Measurements from ENCODE around the gene GPRC6A.

Gene GPRC6A

GRCh38 chr6:116779573-116780164 lies 49.2 kb downstream of the GPRC6A start:
- ATAC-seq (ENCODE audit: insufficient read depth, low read depth) (peak; percentile 61), DNase-seq (no peak)
- no peak overlapping the region; the same call in 1 of the 2 replicates for H3K4me2 ChIP-seq (ENCODE audit: insufficient read depth, low read length)
- H3K27me3 ChIP-seq (ENCODE audit: insufficient read depth, low read length, poor library complexity) = no peaks in the 10 kb centered on the region
- H3K9me3 ChIP-seq (ENCODE audit: insufficient read depth, low read length, severe bottlenecking) = no peaks in the 10 kb centered on the region
- no peaks in the 10 kb centered on the region for H3K36me3 ChIP-seq (ENCODE audit: insufficient read depth, low read length)
- no peaks in the 10 kb centered on the region for H4K20me1 ChIP-seq (ENCODE audit: insufficient read depth, low read length)
- H3K4me3 ChIP-seq (ENCODE audit: low read depth in 1 of 2, low read length in 2 of 2) = no peak overlapping the region
- no peak for TF ChIP-seq EZH2 (IDR thresholded peaks at IDR 0.05; ENCODE audit: borderline replicate concordance, low read depth, low read length, severe bottlenecking)
- TF ChIP-seq, protein P1, sequence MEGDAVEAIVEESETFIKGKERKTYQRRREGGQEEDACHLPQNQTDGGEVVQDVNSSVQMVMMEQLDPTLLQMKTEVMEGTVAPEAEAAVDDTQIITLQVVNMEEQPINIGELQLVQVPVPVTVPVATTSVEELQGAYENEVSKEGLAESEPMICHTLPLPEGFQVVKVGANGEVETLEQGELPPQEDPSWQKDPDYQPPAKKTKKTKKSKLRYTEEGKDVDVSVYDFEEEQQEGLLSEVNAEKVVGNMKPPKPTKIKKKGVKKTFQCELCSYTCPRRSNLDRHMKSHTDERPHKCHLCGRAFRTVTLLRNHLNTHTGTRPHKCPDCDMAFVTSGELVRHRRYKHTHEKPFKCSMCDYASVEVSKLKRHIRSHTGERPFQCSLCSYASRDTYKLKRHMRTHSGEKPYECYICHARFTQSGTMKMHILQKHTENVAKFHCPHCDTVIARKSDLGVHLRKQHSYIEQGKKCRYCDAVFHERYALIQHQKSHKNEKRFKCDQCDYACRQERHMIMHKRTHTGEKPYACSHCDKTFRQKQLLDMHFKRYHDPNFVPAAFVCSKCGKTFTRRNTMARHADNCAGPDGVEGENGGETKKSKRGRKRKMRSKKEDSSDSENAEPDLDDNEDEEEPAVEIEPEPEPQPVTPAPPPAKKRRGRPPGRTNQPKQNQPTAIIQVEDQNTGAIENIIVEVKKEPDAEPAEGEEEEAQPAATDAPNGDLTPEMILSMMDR (IDR thresholded peaks at IDR 0.05; ENCODE audit: borderline replicate concordance, extremely low read depth, low read length, poor library complexity, severe bottlenecking) = peak; percentile 64
- no peak overlapping the region for H2AFZ ChIP-seq (ENCODE audit: low read depth, low read length)
- no peaks in the 10 kb centered on the region for H3K79me2 ChIP-seq (ENCODE audit: insufficient read depth, low read length)
- H3K9ac ChIP-seq (ENCODE audit: low read depth, low read length) = no peak overlapping the region
- H3K27ac ChIP-seq (ENCODE audit: low read length) = no peak overlapping the region
- H3K4me1 ChIP-seq (ENCODE audit: insufficient read depth, low read length) = no peaks in the 10 kb centered on the region

GRCh38 chr6:116773886-116774285 lies 55.0 kb downstream of the GPRC6A start:
- H2AFZ ChIP-seq (ENCODE audit: low read depth, low read length) = no peak overlapping the region
- H3K9me3 ChIP-seq (ENCODE audit: insufficient read depth, low read length, severe bottlenecking) = no peaks in the 10 kb centered on the region
- H3K9ac ChIP-seq (ENCODE audit: low read depth, low read length) = no peak overlapping the region
- TF ChIP-seq, protein P1 (IDR thresholded peaks at IDR 0.05; ENCODE audit: borderline replicate concordance, extremely low read depth, low read length, poor library complexity, severe bottlenecking) = no peak
- TF ChIP-seq EZH2 (IDR thresholded peaks at IDR 0.05; ENCODE audit: borderline replicate concordance, low read depth, low read length, severe bottlenecking) = no peak
- H3K79me2 ChIP-seq (ENCODE audit: insufficient read depth, low read length) = no peaks in the 10 kb centered on the region
- no peaks in the 10 kb centered on the region for H3K4me1 ChIP-seq (ENCODE audit: insufficient read depth, low read length)
- no peaks in the 10 kb centered on the region for H4K20me1 ChIP-seq (ENCODE audit: insufficient read depth, low read length)
- DNase-seq = no peak
- H3K4me2 ChIP-seq (ENCODE audit: insufficient read depth, low read length) = no peak overlapping the region
- H3K4me3 ChIP-seq (ENCODE audit: low read depth in 1 of 2, low read length in 2 of 2) = no peak overlapping the region
- H3K27me3 ChIP-seq (ENCODE audit: insufficient read depth, low read length, poor library complexity) = peaks cover 6% of the 10 kb centered on the region
- H3K27ac ChIP-seq (ENCODE audit: low read length) = no peak overlapping the region
- ATAC-seq (ENCODE audit: insufficient read depth, low read depth) = no peak
- no peaks in the 10 kb centered on the region for H3K36me3 ChIP-seq (ENCODE audit: insufficient read depth, low read length)

- DNase-seq (no peak), ATAC-seq (ENCODE audit: insufficient read depth, low read depth) (no peak)
- Histone ChIP-seq H3K4me3 (ENCODE audit: low read depth in 1 of 2, low read length in 2 of 2) (no peak overlapping the region), H3K79me2 (ENCODE audit: insufficient read depth, low read length) (no peaks in the 10 kb centered on the region), H3K9ac (ENCODE audit: low read depth, low read length) (no peak overlapping the region), H3K27ac (ENCODE audit: low read length) (no peak overlapping the region), H3K27me3 (ENCODE audit: insufficient read depth, low read length, poor library complexity) (peaks cover 6% of the 10 kb centered on the region), H4K20me1 (ENCODE audit: insufficient read depth, low read length) (no peaks in the 10 kb centered on the region), H3K4me2 (ENCODE audit: insufficient read depth, low read length) (no peak overlapping the region), H3K9me3 (ENCODE audit: insufficient read depth, low read length, severe bottlenecking) (no peaks in the 10 kb centered on the region), H3K36me3 (ENCODE audit: insufficient read depth, low read length) (no peaks in the 10 kb centered on the region), H3K4me1 (ENCODE audit: insufficient read depth, low read length) (no peaks in the 10 kb centered on the region), H2AFZ (ENCODE audit: low read depth, low read length) (no peak overlapping the region)
- TF ChIP-seq, protein P1 (IDR thresholded peaks at IDR 0.05; ENCODE audit: borderline replicate concordance, extremely low read depth, low read length, poor library complexity, severe bottlenecking) = no peak
- TF ChIP-seq EZH2 (IDR thresholded peaks at IDR 0.05; ENCODE audit: borderline replicate concordance, low read depth, low read length, severe bottlenecking) = no peak
Observed at GRCh38 chr6:116772450-116772849, 56.4 kb downstream of the GPRC6A start.

Measured in DND-41 (cell line).